Upper lobe of right lung (tissue), 1 donor: ENCODE results near the gene SGK2. TPM values are rescaled to one million over a fixed set of nuclear protein-coding genes. Genes with fewer than 3 reads are reported as not detected.
A peak's percentile ranks its signal among the peaks of the same experiment; 100 is the strongest.

Source experiments
- ATAC-seq: fragments of 200-7000 bp; cut with Tn5 transposase; one replicate; pipeline ENCODE4 v1.9.1; 2020; ENCODE audit warnings: mild to moderate bottlenecking, moderate library complexity
- DNase-seq: peaks from one replicate; pipeline ENCODE4 v3.0.0-alpha.2; 2020
- H3K27ac ChIP-seq: fragments of 200-600 bp; one replicate; pipeline ENCODE4 v1.8.0; 2022
- H3K27me3 ChIP-seq: fragments of 200-600 bp; one replicate; pipeline ENCODE4 v1.8.0; 2022; ENCODE audit warnings: mild to moderate bottlenecking
- H3K36me3 ChIP-seq: fragments of 200-600 bp; one replicate; pipeline ENCODE4 v1.8.0; 2022
- H3K4me1 ChIP-seq: fragments of 200-600 bp; one replicate; pipeline ENCODE4 v1.8.0; 2022
- H3K4me3 ChIP-seq: fragments of 200-600 bp; one replicate; pipeline ENCODE4 v1.8.0; 2022; ENCODE audit warnings: mild to moderate bottlenecking
- H3K9me3 ChIP-seq: fragments of 200-600 bp; one replicate; pipeline ENCODE4 v1.8.0; 2022
- CTCF ChIP-seq: fragments of 200-600 bp; IDR thresholded peaks from one replicate; pipeline ENCODE4 v1.8.0; 2022; ENCODE audit warnings: antibody characterized with exemption
- intact Hi-C: fragments of 100-400 bp; cut with DNase I; formaldehyde crosslinking; loops from one replicate; pipeline ENCODE4 v1.11.0; 2022
- total RNA-seq: library from RNA; stranded (reverse); fragmentation: NEBNext Ultra II Directional; extraction: Animal tissue kit (Norgen Biotek cat#: 25700); gene quantifications from one replicate; pipeline ENCODE4 v1.2.1, GENCODE V29; 2021
- donor health status: DM: no; HTN: yes; CAD: no; lungs with severe emphysema.

The SGK2 gene
- total RNA-seq, 1 donor from 2014 or later = 1.7 TPM

GRCh38 chr20:43564993-43565757 lies 6.3 kb downstream of the SGK2 start:
- H3K27me3 ChIP-seq = no peaks in the 10 kb centered on the region
- H3K4me3 ChIP-seq = no peak overlapping the region
- no peak for DNase-seq
- H3K36me3 ChIP-seq = no peaks in the 10 kb centered on the region
- H3K4me1 ChIP-seq = no peaks in the 10 kb centered on the region
- no peak overlapping the region for H3K27ac ChIP-seq
- intact Hi-C loops = no loop called here
- TF ChIP-seq CTCF = no peak
- ATAC-seq = peak; percentile 10
- H3K9me3 ChIP-seq = no peaks in the 10 kb centered on the region

DNA sequence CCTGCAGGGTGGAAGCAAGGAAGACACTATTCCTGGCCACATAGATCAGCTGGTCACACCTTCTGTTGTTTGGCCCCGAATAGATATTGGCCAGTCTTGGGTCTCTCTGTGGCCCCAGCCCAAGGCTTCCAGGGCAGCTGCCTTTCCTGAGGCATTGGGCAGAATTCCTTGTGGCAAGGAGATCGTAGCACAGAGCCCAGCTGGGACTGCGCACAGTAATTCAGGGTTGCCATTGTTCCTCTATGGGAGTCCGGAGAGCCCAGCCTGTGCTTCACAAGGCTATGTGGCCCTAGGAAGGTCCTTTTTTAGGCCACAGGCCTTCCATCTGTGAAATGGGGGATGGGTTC lies 6.9 kb downstream of the SGK2 start:
- Histone ChIP-seq H3K9me3 (no peaks in the 10 kb centered on the region), H3K36me3 (no peaks in the 10 kb centered on the region), H3K4me3 (no peak overlapping the region), H3K4me1 (no peaks in the 10 kb centered on the region), H3K27ac (no peak overlapping the region), H3K27me3 (no peaks in the 10 kb centered on the region)
- no peak for DNase-seq
- ATAC-seq = no peak
- no peak for TF ChIP-seq CTCF
- intact Hi-C loops = no loop called here

GRCh38 chr20:43567477-43567876 lies 8.7 kb downstream of the SGK2 start:
- H3K4me3 ChIP-seq = no peak overlapping the region
- intact Hi-C loops = no loop called here
- H3K27me3 ChIP-seq = no peaks in the 10 kb centered on the region
- no peaks in the 10 kb centered on the region for H3K9me3 ChIP-seq
- H3K27ac ChIP-seq = no peak overlapping the region
- H3K4me1 ChIP-seq = no peaks in the 10 kb centered on the region
- DNase-seq (no peak), ATAC-seq (no peak)
- no peak for TF ChIP-seq CTCF
- H3K36me3 ChIP-seq = no peaks in the 10 kb centered on the region

DNA sequence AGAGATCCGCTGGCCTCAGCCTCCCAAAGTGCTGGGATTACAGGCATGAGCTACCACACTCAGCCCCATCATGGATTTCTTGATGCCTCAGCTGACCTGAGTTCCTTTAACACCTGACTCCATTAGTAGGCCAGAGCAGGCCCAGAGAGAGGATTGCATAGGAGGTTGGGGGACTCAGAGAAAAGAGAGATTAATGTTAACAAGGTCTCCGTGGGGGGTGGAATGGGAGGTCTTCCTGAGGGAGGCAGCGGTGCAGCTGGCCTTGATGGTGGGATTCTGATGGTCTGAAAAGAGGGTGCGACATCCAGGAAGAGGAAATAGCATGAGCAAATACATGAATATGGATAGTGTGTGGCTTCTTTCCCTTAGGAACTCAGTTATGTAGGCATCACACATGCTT lies 9.9 kb downstream of the SGK2 start:
- no peak for DNase-seq
- H3K36me3 ChIP-seq = no peaks in the 10 kb centered on the region
- ATAC-seq = no peak
- intact Hi-C loops = no loop called here
- H3K27ac ChIP-seq = no peak overlapping the region
- no peaks in the 10 kb centered on the region for H3K4me1 ChIP-seq
- no peaks in the 10 kb centered on the region for H3K9me3 ChIP-seq
- TF ChIP-seq CTCF = no peak
- H3K4me3 ChIP-seq = no peak overlapping the region
- no peaks in the 10 kb centered on the region for H3K27me3 ChIP-seq

DNA sequence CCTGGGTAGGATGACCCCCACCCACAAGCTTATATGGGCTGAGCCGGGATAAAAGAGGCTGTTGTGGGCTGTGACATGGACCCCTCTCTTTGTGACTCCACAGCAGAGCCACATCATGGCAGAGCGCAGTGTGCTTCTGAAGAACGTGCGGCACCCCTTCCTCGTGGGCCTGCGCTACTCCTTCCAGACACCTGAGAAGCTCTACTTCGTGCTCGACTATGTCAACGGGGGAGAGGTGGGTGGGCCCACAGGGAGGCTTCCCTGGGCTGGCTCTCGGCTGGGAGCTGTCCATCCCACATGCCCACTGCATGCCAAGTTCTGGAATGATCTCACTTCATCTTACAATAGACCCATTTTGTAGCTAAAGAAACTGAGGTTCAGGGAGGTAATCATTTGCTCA lies 10.5 kb downstream of the SGK2 start:
- ATAC-seq (no peak), DNase-seq (no peak)
- Histone ChIP-seq H3K27me3 (no peaks in the 10 kb centered on the region), H3K4me3 (no peak overlapping the region), H3K27ac (no peak overlapping the region), H3K36me3 (no peaks in the 10 kb centered on the region), H3K9me3 (no peaks in the 10 kb centered on the region), H3K4me1 (no peaks in the 10 kb centered on the region)
- no peak for TF ChIP-seq CTCF
- intact Hi-C loops = no loop called here

DNA sequence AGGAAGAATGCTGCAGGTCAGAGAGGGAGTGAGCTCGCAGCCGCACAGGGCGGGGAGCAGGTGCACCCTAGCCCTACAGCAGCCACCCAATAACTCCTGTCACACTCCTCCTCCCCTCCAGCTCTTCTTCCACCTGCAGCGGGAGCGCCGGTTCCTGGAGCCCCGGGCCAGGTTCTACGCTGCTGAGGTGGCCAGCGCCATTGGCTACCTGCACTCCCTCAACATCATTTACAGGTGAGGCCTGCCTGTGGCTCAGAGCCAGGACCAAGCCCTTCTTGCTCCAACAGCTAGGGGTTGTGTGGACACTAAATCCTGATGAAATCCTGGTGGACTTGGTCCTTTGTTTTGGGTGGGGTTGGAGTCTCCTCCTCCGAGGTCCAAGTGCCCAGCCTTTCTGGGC lies 11.7 kb downstream of the SGK2 start:
- ATAC-seq (no peak), DNase-seq (no peak)
- H3K4me3 ChIP-seq = no peak overlapping the region
- TF ChIP-seq CTCF = no peak
- no peaks in the 10 kb centered on the region for H3K9me3 ChIP-seq
- H3K27ac ChIP-seq = no peak overlapping the region
- H3K4me1 ChIP-seq = no peaks in the 10 kb centered on the region
- no peaks in the 10 kb centered on the region for H3K36me3 ChIP-seq
- intact Hi-C loops = no loop called here
- H3K27me3 ChIP-seq = no peaks in the 10 kb centered on the region
